Fibroblast of lung (primary cell): ENCODE results near the gene ACAD11. TPM values are rescaled to one million over a fixed set of nuclear protein-coding genes. Genes with fewer than 3 reads are reported as not detected.

ENCODE experiments used
- DNase-seq, 2 donors: peaks; one replicate each; pipeline versions ENCODE4 v3.0.0 to v3.0.0-alpha.2; 2010; ENCODE audit warnings: low read depth in 2 of 2
- H2AFZ ChIP-seq: 2 replicates; pipeline ENCODE4 v1.5.1; 2012; ENCODE audit warnings: low read length, control low read depth, inconsistent platforms
- H3K27ac ChIP-seq: 2 replicates; pipeline ENCODE4 v1.5.1; 2011; ENCODE audit warnings: low read length, control low read depth; ENCODE audit not compliant: insufficient read depth
- H3K27me3 ChIP-seq: 2 replicates; pipeline ENCODE4 v1.5.1; 2011; ENCODE audit warnings: mild to moderate bottlenecking, low read length; ENCODE audit not compliant: control insufficient read depth, insufficient read depth
- H3K36me3 ChIP-seq: 2 replicates; pipeline ENCODE4 v1.5.1; 2011; ENCODE audit warnings: low read length; ENCODE audit not compliant: control insufficient read depth, insufficient read depth
- H3K4me1 ChIP-seq: 2 replicates; pipeline ENCODE4 v1.5.1; 2011; ENCODE audit warnings: low read length; ENCODE audit not compliant: control insufficient read depth, insufficient read depth; ENCODE audit errors: extremely low read depth
- H3K4me2 ChIP-seq: 2 replicates; pipeline ENCODE4 v1.5.1; 2011; ENCODE audit warnings: low read length, control low read depth; ENCODE audit not compliant: insufficient read depth; ENCODE audit errors: extremely low read depth
- H3K4me3 ChIP-seq, 4 experiments: fragments of 200-600 bp in 1 of 4; sonication (generic) in 1 of 4; replicated peaks in 1 of 4; 2 replicates each; pipeline ENCODE4 v1.5.1; 2011 to 2016; ENCODE audit warnings: low read length in 4 of 4, low read depth in 3 of 4, mild to moderate bottlenecking in 3 of 4, control low read depth in 2 of 4, inconsistent platforms in 1 of 4, mixed read lengths in 1 of 4; ENCODE audit not compliant: insufficient read depth in 1 of 4; ENCODE audit errors: control extremely low read depth in 1 of 4
- H3K79me2 ChIP-seq: 2 replicates; pipeline ENCODE4 v1.5.1; 2012; ENCODE audit warnings: mild to moderate bottlenecking, low read length, inconsistent platforms; ENCODE audit not compliant: control insufficient read depth, insufficient read depth
- H3K9ac ChIP-seq: 2 replicates; pipeline ENCODE4 v1.5.1; 2011; ENCODE audit warnings: mild to moderate bottlenecking, low read length, control low read depth; ENCODE audit not compliant: insufficient read depth
- H3K9me3 ChIP-seq: 2 replicates; pipeline ENCODE4 v1.5.1; 2012; ENCODE audit warnings: low read depth, low read length; ENCODE audit not compliant: control insufficient read depth, insufficient read depth
- H4K20me1 ChIP-seq: 2 replicates; pipeline ENCODE4 v1.5.1; 2011; ENCODE audit warnings: low read length; ENCODE audit not compliant: control insufficient read depth, insufficient read depth; ENCODE audit errors: extremely low read depth
- CTCF ChIP-seq, 2 donors: IDR thresholded peaks in 1 of 2; conservative IDR thresholded peaks in 1 of 2; 1 replicate in 1 of 2; 2 replicates in 1 of 2; pipeline ENCODE4 v1.5.1; 2011 to 2012; ENCODE audit warnings: low read length in 2 of 2, control low read depth in 1 of 2, inconsistent platforms in 1 of 2, low read depth in 1 of 2, mild to moderate bottlenecking in 1 of 2
- EZH2 ChIP-seq: IDR thresholded peaks from 2 replicates; pipeline ENCODE4 v1.5.1; 2012; ENCODE audit warnings: low read length, control low read depth, mild to moderate bottlenecking; ENCODE audit errors: missing control alignments
- polyA plus RNA-seq, 2 donors: library from polyadenylated mRNA; depleted of rRNA in 1 of 2; stranded (reverse) in 1 of 2; unstranded in 1 of 2; fragments of >200 nt; gene quantifications; 2 replicates each; pipeline ENCODE4 v1.2.1, GENCODE V29; 2011 to 2012; ENCODE audit warnings: missing spikeins in 1 of 2
- total RNA-seq: library from RNA; depleted of rRNA; stranded (reverse); fragments of >200 nt; gene quantifications from 2 replicates; pipeline ENCODE4 v1.2.1, GENCODE V29; 2014

The ACAD11 gene
- total and polyA plus RNA-seq, 2 donors (not counting 1 experiment from before 2014, with no cell fraction given): 27.9 to 101 TPM

DNA sequence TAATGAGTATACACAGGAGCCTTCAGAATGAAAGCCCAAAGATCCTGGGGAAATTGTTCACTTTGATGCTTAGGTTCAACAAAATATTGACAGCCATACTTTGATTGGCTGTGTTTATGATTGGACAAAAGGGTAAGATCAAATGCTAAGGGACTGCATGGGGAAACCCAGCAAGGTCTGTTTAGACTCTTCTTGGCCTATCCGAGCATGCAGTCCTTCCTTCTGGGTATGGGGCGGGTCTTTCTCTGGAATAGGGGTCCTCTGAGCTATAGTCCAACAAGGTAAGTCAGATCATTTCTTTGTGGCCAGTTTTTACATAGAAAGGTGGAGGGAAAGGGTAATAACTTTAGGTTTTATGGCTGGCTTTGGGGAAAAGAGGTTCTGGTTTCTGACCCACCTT is 115.5 kb downstream of the ACAD11 start:
- no peak overlapping the region for H3K4me3 ChIP-seq
- H4K20me1 ChIP-seq: no peaks in the 10 kb centered on the region
- no peaks in the 10 kb centered on the region for H3K27me3 ChIP-seq
- H3K79me2 ChIP-seq: no peaks in the 10 kb centered on the region
- H3K4me2 ChIP-seq: no peak overlapping the region
- peaks cover 17% of the 10 kb centered on the region for H3K4me1 ChIP-seq
- no peak overlapping the region for H2AFZ ChIP-seq
- H3K27ac ChIP-seq: peak overlapping the region; percentile 77
- no peak overlapping the region for H3K9ac ChIP-seq
- no peaks in the 10 kb centered on the region for H3K9me3 ChIP-seq
- no peak for TF ChIP-seq EZH2
- TF ChIP-seq CTCF (conservative IDR thresholded peaks at IDR 0.05 in 1 of 2, IDR thresholded peaks at IDR 0.05 in 1 of 2; ENCODE audit: low read depth in 1 of 2, low read length in 2 of 2): no peak
- H3K36me3 ChIP-seq: peaks cover 4% of the 10 kb centered on the region
- DNase-seq: no peak

- peaks cover 4% of the 10 kb centered on the region for H3K36me3 ChIP-seq
- peak overlapping the region; percentile 61 for H3K4me2 ChIP-seq
- H3K27ac ChIP-seq: peak overlapping the region; percentile 77
- H3K4me3 ChIP-seq: no peak overlapping the region
- H3K9ac ChIP-seq: no peak overlapping the region
- H4K20me1 ChIP-seq: no peaks in the 10 kb centered on the region
- peak; percentile 95 to 98 for DNase-seq
- TF ChIP-seq CTCF (conservative IDR thresholded peaks at IDR 0.05 in 1 of 2, IDR thresholded peaks at IDR 0.05 in 1 of 2; ENCODE audit: low read depth in 1 of 2, low read length in 2 of 2) (no peak), EZH2 (no peak)
- peaks cover 17% of the 10 kb centered on the region for H3K4me1 ChIP-seq
- no peaks in the 10 kb centered on the region for H3K9me3 ChIP-seq
- no peaks in the 10 kb centered on the region for H3K27me3 ChIP-seq
- no peaks in the 10 kb centered on the region for H3K79me2 ChIP-seq
- H2AFZ ChIP-seq: no peak overlapping the region
Observed at GRCh38 chr3:132543011-132543739, 116.4 kb downstream of the ACAD11 start.

- H3K4me2 ChIP-seq: peak overlapping the region; percentile 37
- no peaks in the 10 kb centered on the region for H3K27me3 ChIP-seq
- no peaks in the 10 kb centered on the region for H4K20me1 ChIP-seq
- H3K4me1 ChIP-seq: peaks cover 17% of the 10 kb centered on the region
- H3K9me3 ChIP-seq: no peaks in the 10 kb centered on the region
- H3K27ac ChIP-seq: peak overlapping the region; percentile 77
- peaks cover 4% of the 10 kb centered on the region for H3K36me3 ChIP-seq
- no peak overlapping the region for H2AFZ ChIP-seq
- no peak overlapping the region for H3K4me3 ChIP-seq
- DNase-seq: no peak
- H3K9ac ChIP-seq: no peak overlapping the region
- no peak for TF ChIP-seq CTCF (conservative IDR thresholded peaks at IDR 0.05 in 1 of 2, IDR thresholded peaks at IDR 0.05 in 1 of 2; ENCODE audit: low read depth in 1 of 2, low read length in 2 of 2)
- no peak for TF ChIP-seq EZH2
- no peaks in the 10 kb centered on the region for H3K79me2 ChIP-seq
Observed at GRCh38 chr3:132542577-132542976, 117.0 kb downstream of the ACAD11 start.
